SK-N-SH (cell line): Measurements from ENCODE around the gene GRB10.

Source experiments
- CTCF ChIP-seq: fragments of 200-600 bp; sonication (generic); IDR thresholded peaks from 2 replicates; pipeline ENCODE4 v1.6.1; 2017; ENCODE audit warnings: antibody characterized with exemption, mild to moderate bottlenecking, moderate library complexity
- EP300 ChIP-seq, 2 experiments: IDR thresholded peaks; 2 replicates each; pipeline versions ENCODE4 v1.4.0 to v1.6.1; 2012; ENCODE audit warnings: borderline replicate concordance in 1 of 2, low read depth in 1 of 2, low read length in 1 of 2
- EZH2phosphoT487 ChIP-seq: fragments of 200-600 bp; sonication (generic); IDR thresholded peaks from 2 replicates; pipeline ENCODE4 v1.6.1; 2017; ENCODE audit warnings: low read depth, mixed run types, mild to moderate bottlenecking, antibody characterized with exemption, moderate library complexity, borderline replicate concordance
- REST ChIP-seq: IDR thresholded peaks from 2 replicates; pipeline ENCODE4 v1.6.1; 2012; ENCODE audit warnings: mild to moderate bottlenecking, low read depth, low read length, moderate library complexity

- no peak for TF ChIP-seq CTCF
- no peak for TF ChIP-seq EP300 (IDR thresholded peaks at IDR 0.05; ENCODE audit: borderline replicate concordance in 1 of 2, low read depth in 1 of 2, low read length in 1 of 2)
- no peak for TF ChIP-seq REST
- no peak for TF ChIP-seq EZH2phosphoT487
Observed at GRCh38 chr7:50775231-50775630, 7.5 kb downstream of the GRB10 start.
